ENCODE measurements around the gene SRF. TPM values are rescaled to one million over a fixed set of nuclear protein-coding genes. Genes with fewer than 3 reads are reported as not detected.
A peak's percentile ranks its signal among the peaks of the same experiment; 100 is the strongest.

The SRF gene
- 10 to 100 TPM; 52.0 to 94.3 (median 70.1) TPM for total RNA-seq
- 10 to 100 TPM; 30.5 to 54.6 TPM for polyA plus RNA-seq
- long read RNA-seq, donor 1, full-length matches to known transcripts = 37 of 69 reads
- long read RNA-seq, donor 1, partial matches to known transcripts = 17 of 69 reads
- long read RNA-seq, donor 1, other reads (novel, unspliced or antisense) = 15 of 69 reads
- long read RNA-seq, donor 2, full-length matches to known transcripts = 36 of 57 reads
- long read RNA-seq, donor 2, partial matches to known transcripts = 16 of 57 reads
- long read RNA-seq, donor 2, other reads (novel, unspliced or antisense) = 5 of 57 reads
- long read RNA-seq, donor 3, full-length matches to known transcripts = 7 of 24 reads
- long read RNA-seq, donor 3, partial matches to known transcripts = 12 of 24 reads
- long read RNA-seq, donor 3, other reads (novel, unspliced or antisense) = 5 of 24 reads

GRCh38 chr6:43170931-43171706 lies at the start of gene SRF:
TSS of gene SRF (plus strand) at chr6:43171269. CDS start at chr6:43171657, 388 bp downstream.
- peaks cover 19 to 44% (median 33%) of the 10 kb centered on the region in 9 donors for H3K4me1 ChIP-seq
- peaks cover 0 to 14% (median 9%) of the 10 kb centered on the region in 9 donors for H3K36me3 ChIP-seq
- no peaks in the 10 kb centered on the region for H3K9me3 ChIP-seq
- TF ChIP-seq, protein P1, sequence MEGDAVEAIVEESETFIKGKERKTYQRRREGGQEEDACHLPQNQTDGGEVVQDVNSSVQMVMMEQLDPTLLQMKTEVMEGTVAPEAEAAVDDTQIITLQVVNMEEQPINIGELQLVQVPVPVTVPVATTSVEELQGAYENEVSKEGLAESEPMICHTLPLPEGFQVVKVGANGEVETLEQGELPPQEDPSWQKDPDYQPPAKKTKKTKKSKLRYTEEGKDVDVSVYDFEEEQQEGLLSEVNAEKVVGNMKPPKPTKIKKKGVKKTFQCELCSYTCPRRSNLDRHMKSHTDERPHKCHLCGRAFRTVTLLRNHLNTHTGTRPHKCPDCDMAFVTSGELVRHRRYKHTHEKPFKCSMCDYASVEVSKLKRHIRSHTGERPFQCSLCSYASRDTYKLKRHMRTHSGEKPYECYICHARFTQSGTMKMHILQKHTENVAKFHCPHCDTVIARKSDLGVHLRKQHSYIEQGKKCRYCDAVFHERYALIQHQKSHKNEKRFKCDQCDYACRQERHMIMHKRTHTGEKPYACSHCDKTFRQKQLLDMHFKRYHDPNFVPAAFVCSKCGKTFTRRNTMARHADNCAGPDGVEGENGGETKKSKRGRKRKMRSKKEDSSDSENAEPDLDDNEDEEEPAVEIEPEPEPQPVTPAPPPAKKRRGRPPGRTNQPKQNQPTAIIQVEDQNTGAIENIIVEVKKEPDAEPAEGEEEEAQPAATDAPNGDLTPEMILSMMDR (IDR thresholded peaks at IDR 0.05) = peak; percentile 56 to 89 (median 71)
- ATAC-seq = peak; percentile 75 to 89 (median 84)
- peak within 1 kb of the TSS; percentile 97 to 99 (median 98) for H3K27ac ChIP-seq
- peak within 1 kb of the TSS; percentile 88 to 99 (median 97) for H3K4me3 ChIP-seq
- 0% methylated on average over 76 to 83 of the region's 83 CpGs for WGBS, 2 donors
- peak; percentile 98 to 100 for DNase-seq
- intact Hi-C loops (cut with DNase I) = loop anchor here in 3 of 10 donors (2.0 to 5.0 kb wide), 4 partner anchors 156 to 429 kb away; partner anchors contain the start of genes KLHDC3 (in 2 of the 3), MEA1 (in 1 of the 3) and ZNF318 (in 1 of the 3)
- H3K27me3 ChIP-seq = no peaks in the 10 kb centered on the region

GRCh38 chr6:43122146-43122545 lies 48.9 kb upstream of the SRF start:
- TF ChIP-seq, protein P1 (IDR thresholded peaks at IDR 0.05) = no peak
- intact Hi-C loops (cut with DNase I) = no loop called here
- H3K4me3 ChIP-seq = no peak overlapping the region
- H3K9me3 ChIP-seq = no peaks in the 10 kb centered on the region
- no peaks in the 10 kb centered on the region for H3K36me3 ChIP-seq
- WGBS, 2 donors = 74 to 77% methylated on average over 2 of the region's 2 CpGs
- ATAC-seq (no peak), DNase-seq (no peak)
- H3K4me1 ChIP-seq = peaks cover 0 to 31% (median 13%) of the 10 kb centered on the region in 9 donors
- no peaks in the 10 kb centered on the region for H3K27me3 ChIP-seq
- no peak overlapping the region for H3K27ac ChIP-seq

DNA sequence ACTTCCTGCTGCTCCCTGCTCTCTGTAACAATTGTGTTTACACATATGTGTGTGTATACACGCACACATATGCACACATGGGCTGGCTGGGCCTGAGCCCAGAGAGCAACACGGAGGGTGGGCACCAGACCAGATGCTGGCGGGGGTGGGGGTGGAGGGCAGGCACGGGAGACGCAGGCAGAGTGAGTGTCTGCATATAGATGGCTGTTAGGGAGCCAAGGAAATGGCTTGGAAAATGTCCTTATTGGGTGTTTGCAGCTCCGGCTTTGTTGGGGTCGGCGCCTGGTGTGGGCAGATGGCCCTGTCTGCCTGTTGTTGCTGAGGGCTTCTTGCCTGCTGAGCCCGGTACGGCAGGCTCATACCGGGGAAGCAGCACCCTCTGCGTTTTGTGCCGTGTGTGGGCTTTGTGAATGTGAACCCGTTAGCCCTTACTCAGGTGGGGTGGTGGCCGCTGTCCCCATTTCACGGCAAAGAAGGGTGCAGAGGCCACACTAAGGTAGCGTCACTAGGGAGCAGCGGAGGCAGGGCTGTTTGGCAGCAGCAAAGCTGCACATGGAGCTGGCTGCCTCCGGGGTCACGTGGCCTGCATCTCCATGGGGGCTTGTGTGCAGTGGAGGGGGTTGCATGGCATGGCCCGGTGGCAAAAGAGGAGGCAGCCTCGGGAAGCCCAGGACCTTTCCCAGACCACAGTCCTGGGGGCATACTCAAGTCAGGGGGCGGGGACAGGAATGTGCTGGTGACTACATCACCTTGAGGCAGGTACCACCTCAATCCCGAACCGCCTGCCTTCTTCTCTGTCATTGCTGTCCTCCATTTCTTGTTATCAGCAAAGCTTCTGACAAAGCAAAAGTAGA lies 47.4 kb upstream of the SRF start:
- H3K36me3 ChIP-seq = no peaks in the 10 kb centered on the region
- H3K4me1 ChIP-seq = peaks cover 0 to 37% (median 13%) of the 10 kb centered on the region in 9 donors
- H3K4me3 ChIP-seq = no peak overlapping the region
- WGBS, 2 donors = 62 to 74% methylated on average over 25 of the region's 25 CpGs
- no peaks in the 10 kb centered on the region for H3K27me3 ChIP-seq
- no peaks in the 10 kb centered on the region for H3K9me3 ChIP-seq
- DNase-seq (no peak), ATAC-seq (no peak)
- TF ChIP-seq, protein P1 (IDR thresholded peaks at IDR 0.05) = no peak
- intact Hi-C loops (cut with DNase I) = no loop called here
- no peak overlapping the region for H3K27ac ChIP-seq

Measured in heart right ventricle (tissue), 16 donors.